HepG2 (cell line): ENCODE data around the gene STK11. TPM values are rescaled to one million over a fixed set of nuclear protein-coding genes. Genes with fewer than 3 reads are reported as not detected.

Experiments used
- ASH2L ChIP-seq: fragments of 300-600, 200-600 bp; sonication (generic); IDR thresholded peaks from 2 replicates; pipeline ENCODE4 v1.7.0; 2017; ENCODE audit warnings: low read depth, mild to moderate bottlenecking, moderate library complexity, mixed read lengths, low read length; ENCODE audit not compliant: insufficient read length
- CEBPB ChIP-seq: IDR thresholded peaks from 2 replicates; pipeline ENCODE4 v1.6.1; 2011; ENCODE audit warnings: low read depth, low read length, improper control_type of control experiment, borderline replicate concordance
- ELF1 ChIP-seq: sonication (generic); formaldehyde crosslinking; IDR thresholded peaks from 2 replicates; pipeline ENCODE4 v1.4.0; 2020; ENCODE audit warnings: missing genetic modification reagents
- HIC2 ChIP-seq: sonication (generic); formaldehyde crosslinking; IDR thresholded peaks from 2 replicates; pipeline ENCODE4 v1.9.0; 2022; ENCODE audit warnings: low read depth, missing genetic modification reagents
- LCORL ChIP-seq, 2 experiments: fragments of 450-650 bp in 1 of 2; sonication (generic) in 1 of 2; formaldehyde crosslinking in 1 of 2; IDR thresholded peaks; 2 replicates each; pipeline versions ENCODE4 v1.5.0 to v1.6.1; 2017 to 2020; ENCODE audit warnings: antibody characterized with exemption in 1 of 2, missing genetic modification reagents in 1 of 2
- MLXIP ChIP-seq: sonication (generic); formaldehyde crosslinking; IDR thresholded peaks from 2 replicates; pipeline ENCODE4 v1.9.0; 2021; ENCODE audit warnings: missing genetic modification reagents, borderline replicate concordance
- NPAS2 ChIP-seq: sonication (generic); formaldehyde crosslinking; IDR thresholded peaks from 2 replicates; pipeline ENCODE4 v1.8.0; 2022; ENCODE audit warnings: mild to moderate bottlenecking, missing genetic modification reagents, borderline replicate concordance
- POLR2G ChIP-seq: fragments of 200-400 bp; formaldehyde crosslinking; IDR thresholded peaks from 2 replicates; pipeline ENCODE4 v1.6.1; 2018; ENCODE audit warnings: mild to moderate bottlenecking, low read depth, low read length, moderate library complexity
- REPIN1 ChIP-seq: sonication (generic); formaldehyde crosslinking; IDR thresholded peaks from 2 replicates; pipeline ENCODE4 v1.8.0; 2022; ENCODE audit warnings: missing genetic modification reagents, low read depth, mild to moderate bottlenecking, borderline replicate concordance
- TRIM24 ChIP-seq: sonication (generic); formaldehyde crosslinking; IDR thresholded peaks from 2 replicates; pipeline ENCODE4 v1.8.0; 2022; ENCODE audit warnings: mild to moderate bottlenecking, missing genetic modification reagents
- ZFY ChIP-seq: sonication (generic); formaldehyde crosslinking; IDR thresholded peaks from 2 replicates; pipeline ENCODE4 v1.4.0; 2020; ENCODE audit warnings: missing genetic modification reagents
- ZNF577 ChIP-seq: sonication (generic); formaldehyde crosslinking; IDR thresholded peaks from 2 replicates; pipeline ENCODE4 v1.4.0; 2020; ENCODE audit warnings: mild to moderate bottlenecking, low read depth, missing genetic modification reagents, borderline replicate concordance
- polyA plus RNA-seq, 8 experiments: library from polyadenylated mRNA; depleted of rRNA in 3 of 8; stranded (reverse) in 7 of 8; unstranded in 1 of 8; fragments of >200 nt; fragmentation: Illumina TruSeq in 4 of 8; extraction: Trizol in 4 of 8; gene quantifications; 2 replicates each; pipeline versions ENCODE4 v1.2.1 to v1.2.3, GENCODE V29; 2011 to 2016; ENCODE audit warnings: low read depth in 4 of 8, missing spikeins in 1 of 8, mixed read lengths in 1 of 8; ENCODE audit not compliant: insufficient read depth in 1 of 8
- total RNA-seq, 5 experiments: library from RNA; depleted of rRNA; stranded (reverse); fragments of >200 nt; fragmentation: Illumina TruSeq; extraction: Trizol; gene quantifications; 2 replicates each; pipeline ENCODE4 v1.2.3, GENCODE V29; 2016; ENCODE audit warnings: low read depth in 1 of 5
- TF ChIP-seq, protein P1 (sequence below): sonication (generic); formaldehyde crosslinking; IDR thresholded peaks from 2 replicates; pipeline ENCODE4 v1.4.0; 2020; ENCODE audit warnings: missing genetic modification reagents
- TF ChIP-seq, protein P2 (sequence below): sonication (generic); formaldehyde crosslinking; IDR thresholded peaks from 2 replicates; pipeline ENCODE4 v1.8.1; 2023; ENCODE audit warnings: missing genetic modification reagents, inconsistent platforms, borderline replicate concordance

Gene STK11
- total and polyA plus RNA-seq, 2 of the 13 experiments (the other 11 are each of a cell fraction or from before 2014, with no cell fraction given): 27.5 to 43.6 TPM

DNA sequence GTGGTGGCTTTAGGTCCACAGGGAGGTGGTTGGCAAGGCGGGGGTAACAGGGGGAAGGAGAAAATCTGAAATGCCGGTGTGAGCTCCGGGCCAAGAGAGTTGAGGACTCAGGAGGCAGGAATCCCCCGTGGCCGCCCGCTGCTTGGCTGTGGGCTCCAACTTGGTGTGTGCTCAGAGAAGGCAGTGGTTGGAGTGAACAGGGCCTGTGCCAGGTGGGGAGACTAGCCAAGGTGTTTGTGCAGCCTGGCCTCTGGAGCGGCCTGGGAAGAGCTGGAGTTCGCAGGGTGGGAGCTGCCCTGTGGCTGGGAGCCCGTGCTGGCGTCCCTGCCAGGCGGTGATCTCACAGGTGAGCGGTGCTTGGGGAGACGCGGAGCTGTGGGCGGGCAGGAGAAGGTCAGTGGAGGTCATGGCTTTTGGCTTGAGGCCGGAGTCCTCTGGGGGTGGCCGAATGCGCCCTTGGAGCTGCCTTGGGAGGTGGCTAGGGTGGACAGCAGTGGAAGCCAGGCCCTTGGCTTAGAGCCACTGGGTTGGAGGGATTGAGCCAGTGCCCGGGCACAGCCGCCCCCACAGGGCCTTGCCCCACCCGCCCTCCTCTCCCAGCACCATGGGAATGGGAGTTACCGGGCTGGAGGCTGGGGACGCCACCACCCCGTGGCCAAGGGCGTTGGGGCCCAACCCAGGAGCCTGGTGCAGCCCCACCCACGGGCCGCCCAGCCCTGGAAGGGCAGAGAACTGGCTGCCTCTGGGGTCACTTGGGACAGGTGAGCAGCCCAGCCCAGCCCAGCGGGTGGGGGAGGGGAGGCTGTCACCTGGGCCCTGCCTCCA lies 56.4 kb downstream of the STK11 start (continued):
- peak; percentile 13; the same call in 1 of the 2 replicates for TF ChIP-seq NPAS2
- TF ChIP-seq POLR2G: peak; percentile 57; the same call in 1 of the 2 replicates
- TF ChIP-seq TRIM24 (CRISPR knock-in tag): no peak
- TF ChIP-seq, protein P1, sequence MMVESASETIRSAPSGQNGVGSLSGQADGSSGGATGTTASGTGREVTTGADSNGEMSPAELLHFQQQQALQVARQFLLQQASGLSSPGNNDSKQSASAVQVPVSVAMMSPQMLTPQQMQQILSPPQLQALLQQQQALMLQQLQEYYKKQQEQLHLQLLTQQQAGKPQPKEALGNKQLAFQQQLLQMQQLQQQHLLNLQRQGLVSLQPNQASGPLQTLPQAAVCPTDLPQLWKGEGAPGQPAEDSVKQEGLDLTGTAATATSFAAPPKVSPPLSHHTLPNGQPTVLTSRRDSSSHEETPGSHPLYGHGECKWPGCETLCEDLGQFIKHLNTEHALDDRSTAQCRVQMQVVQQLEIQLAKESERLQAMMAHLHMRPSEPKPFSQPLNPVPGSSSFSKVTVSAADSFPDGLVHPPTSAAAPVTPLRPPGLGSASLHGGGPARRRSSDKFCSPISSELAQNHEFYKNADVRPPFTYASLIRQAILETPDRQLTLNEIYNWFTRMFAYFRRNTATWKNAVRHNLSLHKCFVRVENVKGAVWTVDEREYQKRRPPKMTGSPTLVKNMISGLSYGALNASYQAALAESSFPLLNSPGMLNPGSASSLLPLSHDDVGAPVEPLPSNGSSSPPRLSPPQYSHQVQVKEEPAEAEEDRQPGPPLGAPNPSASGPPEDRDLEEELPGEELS (CRISPR knock-in tag): no peak
- no peak for TF ChIP-seq MLXIP (CRISPR knock-in tag)
- TF ChIP-seq, protein P2, sequence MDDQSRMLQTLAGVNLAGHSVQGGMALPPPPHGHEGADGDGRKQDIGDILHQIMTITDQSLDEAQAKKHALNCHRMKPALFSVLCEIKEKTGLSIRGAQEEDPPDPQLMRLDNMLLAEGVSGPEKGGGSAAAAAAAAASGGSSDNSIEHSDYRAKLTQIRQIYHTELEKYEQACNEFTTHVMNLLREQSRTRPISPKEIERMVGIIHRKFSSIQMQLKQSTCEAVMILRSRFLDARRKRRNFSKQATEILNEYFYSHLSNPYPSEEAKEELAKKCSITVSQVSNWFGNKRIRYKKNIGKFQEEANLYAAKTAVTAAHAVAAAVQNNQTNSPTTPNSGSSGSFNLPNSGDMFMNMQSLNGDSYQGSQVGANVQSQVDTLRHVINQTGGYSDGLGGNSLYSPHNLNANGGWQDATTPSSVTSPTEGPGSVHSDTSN (CRISPR knock-in tag): no peak
- no peak for TF ChIP-seq REPIN1
- no peak for TF ChIP-seq ASH2L
- no peak for TF ChIP-seq CEBPB
- TF ChIP-seq HIC2 (CRISPR knock-in tag): no peak; the same call in 1 of the 2 replicates
- TF ChIP-seq ZFY (CRISPR knock-in tag): peak; percentile 14; the same call in 1 of the 2 replicates
- TF ChIP-seq ZNF577 (CRISPR knock-in tag): no peak
- TF ChIP-seq LCORL (IDR thresholded peaks at IDR 0.05): no peak
- peak; percentile 51; the same call in 1 of the 2 replicates for TF ChIP-seq LCORL (CRISPR knock-in tag; IDR thresholded peaks at IDR 0.05)
- TF ChIP-seq ELF1 (CRISPR knock-in tag): no peak
